ENCODE results near the gene TMEM233.

GRCh38 chr12:119576118-119576810, 17.3 kb upstream of the TMEM233 start:
- TF ChIP-seq POLR2A (IDR thresholded peaks at IDR 0.05) (no peak), CTCF (IDR thresholded peaks at IDR 0.05) (no peak)

Measured in heart left ventricle (tissue), 13 donors.